Astrocyte (in vitro differentiated cells and primary cell): ENCODE results near the gene PCK1.

Source experiments
- CTCF ChIP-seq: IDR thresholded peaks from 2 replicates; pipeline ENCODE4 v1.5.1; 2011; ENCODE audit warnings: low read depth, mild to moderate bottlenecking, inconsistent platforms, low read length, moderate library complexity; ENCODE audit not compliant: insufficient read depth
- EZH2 ChIP-seq: IDR thresholded peaks from 2 replicates; pipeline ENCODE4 v1.6.1; 2012; ENCODE audit warnings: mild to moderate bottlenecking, low read length, inconsistent platforms; ENCODE audit not compliant: insufficient read depth

- no peak for TF ChIP-seq CTCF
- no peak for TF ChIP-seq EZH2
Measured at GRCh38 chr20:57540890-57541580, 19.9 kb upstream of the PCK1 start.
